Muscle of leg (tissue), 11 donors: ENCODE data around the gene SLC1A2. TPM values are rescaled to one million over a fixed set of nuclear protein-coding genes. Genes with fewer than 3 reads are reported as not detected.

Experiments used
- DNase-seq: peaks from one replicate; pipeline ENCODE4 v3.0.0; 2013
- H3K27ac ChIP-seq: one replicate; pipeline ENCODE4 v1.5.1; 2013; ENCODE audit warnings: mild to moderate bottlenecking, low read length, control low read depth
- H3K27me3 ChIP-seq: one replicate; pipeline ENCODE4 v1.6.1; 2013; ENCODE audit warnings: low read length; ENCODE audit not compliant: control insufficient read depth, insufficient read depth
- H3K36me3 ChIP-seq: one replicate; pipeline ENCODE4 v1.6.1; 2013; ENCODE audit warnings: low read length; ENCODE audit not compliant: control insufficient read depth, insufficient read depth
- H3K4me1 ChIP-seq: one replicate; pipeline ENCODE4 v1.6.1; 2013; ENCODE audit warnings: low read length; ENCODE audit not compliant: control insufficient read depth, insufficient read depth
- H3K4me3 ChIP-seq: one replicate; pipeline ENCODE4 v1.5.1; 2013; ENCODE audit warnings: low read length, control low read depth
- H3K9me3 ChIP-seq: replicated peaks from 2 replicates; pipeline ENCODE4 v1.6.1; 2013; ENCODE audit warnings: low read depth, low read length; ENCODE audit not compliant: control insufficient read depth
- WGBS: methylation state at CpG from one replicate; pipeline ENCODE4 v1.1.5; 2013; ENCODE audit warnings: missing lambda C conversion rate; ENCODE audit not compliant: insufficient coverage; 5-methylcytosine and 5-hydroxymethylcytosine counted together
- polyA plus RNA-seq, 8 donors: library from polyadenylated mRNA; unstranded; fragments of 120-200 nt; gene quantifications; one replicate each; pipeline versions ENCODE4 v1.2.1 to v1.2.3, GENCODE V29; 2013; ENCODE audit warnings: inconsistent platforms in 1 of 8, low replicate concordance in 1 of 8; ENCODE audit not compliant: insufficient read length in 8 of 8, insufficient read depth in 1 of 8
- total RNA-seq: library from RNA; stranded (reverse); fragments of 120-200 nt; gene quantifications from one replicate; pipeline ENCODE4 v1.2.4, GENCODE V29; 2013

Gene SLC1A2
- total and polyA plus RNA-seq, 9 donors: 0.43 to 1.6 (median 1.0) TPM

DNA sequence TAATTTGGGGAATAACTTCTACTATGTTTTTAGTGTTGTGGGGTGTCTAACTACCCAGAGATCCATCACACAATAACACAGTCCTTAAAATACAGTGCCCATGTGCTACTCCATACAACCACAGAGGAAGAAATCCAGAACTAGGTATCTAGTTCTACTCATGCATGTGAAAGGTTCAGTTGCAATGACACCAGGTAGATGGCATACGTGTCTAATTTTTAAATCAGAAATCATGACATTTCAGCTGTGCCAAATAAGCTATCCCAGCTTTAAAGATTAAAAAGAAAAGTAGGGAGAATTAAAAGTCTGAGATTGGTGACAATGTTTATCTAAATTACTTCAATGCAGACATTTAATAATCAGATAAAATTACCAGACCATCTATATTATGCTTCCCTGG, 158.2 kb downstream of the SLC1A2 start:
- H3K27me3 ChIP-seq: no peaks in the 10 kb centered on the region
- no peak overlapping the region for H3K4me3 ChIP-seq
- no peaks in the 10 kb centered on the region for H3K36me3 ChIP-seq
- WGBS: no CpG with 5 or more reads among the region's 1 CpG
- no peak for DNase-seq
- H3K4me1 ChIP-seq: no peaks in the 10 kb centered on the region
- H3K9me3 ChIP-seq: no peaks in the 10 kb centered on the region
- no peak overlapping the region for H3K27ac ChIP-seq

DNA sequence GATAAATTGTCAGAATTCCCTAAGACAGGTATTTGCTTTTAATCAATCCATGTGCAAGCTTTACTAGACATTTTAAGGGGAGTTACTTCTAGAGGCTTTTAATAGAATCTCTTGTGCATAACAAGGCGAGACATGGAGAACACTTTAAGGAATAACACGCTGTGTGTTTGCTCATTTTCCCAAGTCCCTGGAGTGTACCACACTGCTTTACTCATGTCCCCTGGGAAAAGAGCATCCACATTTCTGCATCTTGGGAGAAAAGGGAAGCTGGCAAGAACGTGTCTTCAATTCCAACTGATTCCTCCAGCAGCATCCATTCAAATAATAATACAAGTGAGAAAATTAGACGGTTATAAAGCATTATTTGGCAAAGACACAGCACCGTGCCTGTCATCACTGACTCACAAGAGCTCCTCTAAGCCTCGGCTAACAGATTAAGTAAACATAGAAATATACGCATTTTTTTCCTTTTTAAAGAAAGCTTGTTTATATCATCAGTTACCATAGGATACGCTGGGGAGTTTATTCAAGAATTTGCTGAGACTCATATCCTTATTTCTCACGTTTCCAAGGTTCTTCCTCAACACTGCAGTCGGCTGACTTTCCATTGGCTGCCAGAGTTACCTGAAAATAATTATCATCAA, 158.9 kb downstream of the SLC1A2 start:
- 90% methylated on average over 2 of the region's 10 CpGs for WGBS
- Histone ChIP-seq H3K36me3 (no peaks in the 10 kb centered on the region), H3K9me3 (no peaks in the 10 kb centered on the region), H3K4me3 (no peak overlapping the region), H3K27ac (no peak overlapping the region), H3K4me1 (no peaks in the 10 kb centered on the region), H3K27me3 (no peaks in the 10 kb centered on the region)
- peak; percentile 53 for DNase-seq

DNA sequence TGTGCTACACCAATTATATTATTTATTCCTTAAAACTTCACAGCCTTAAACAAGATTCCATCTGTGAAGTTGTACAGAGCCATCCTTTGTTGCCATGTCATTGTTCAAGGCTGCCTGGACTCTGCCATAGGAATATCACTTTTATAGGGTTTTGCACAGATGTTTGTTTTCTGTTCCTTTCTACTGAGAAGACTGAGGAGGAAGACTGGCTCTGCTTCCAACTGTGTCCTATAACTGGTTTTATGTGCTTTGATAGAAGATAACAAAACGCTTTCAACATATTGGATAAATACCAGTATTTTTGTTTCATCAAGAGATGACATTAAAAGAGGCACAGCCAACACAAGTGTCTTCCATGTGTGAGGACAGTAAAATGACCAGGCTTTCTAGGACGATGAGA, 159.8 kb downstream of the SLC1A2 start:
- Histone ChIP-seq H3K36me3 (no peaks in the 10 kb centered on the region), H3K27ac (no peak overlapping the region), H3K4me3 (no peak overlapping the region), H3K4me1 (no peaks in the 10 kb centered on the region), H3K9me3 (no peaks in the 10 kb centered on the region), H3K27me3 (no peaks in the 10 kb centered on the region)
- WGBS: no CpG with 5 or more reads among the region's 2 CpGs
- no peak for DNase-seq

DNA sequence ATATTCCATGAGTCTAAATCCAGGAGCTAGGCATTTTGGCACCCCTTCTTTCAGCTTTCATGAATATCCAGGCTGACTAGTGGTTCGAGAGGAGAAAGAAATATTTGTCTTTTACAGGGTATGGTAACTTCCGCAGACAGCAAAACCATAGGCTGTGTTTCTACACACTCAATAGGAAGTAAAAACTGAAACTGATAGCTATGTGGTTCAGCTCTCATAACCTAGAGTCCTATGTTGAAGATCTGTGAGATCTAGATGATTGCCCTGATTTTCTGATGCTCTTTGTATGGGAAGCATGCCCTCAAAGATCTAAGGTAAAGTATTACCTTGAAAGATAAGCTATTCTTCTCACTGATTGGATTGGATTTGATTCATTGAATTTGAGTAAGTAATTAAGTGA, 162.1 kb downstream of the SLC1A2 start:
- no peaks in the 10 kb centered on the region for H3K4me1 ChIP-seq
- H3K27ac ChIP-seq: no peak overlapping the region
- H3K4me3 ChIP-seq: no peak overlapping the region
- no peaks in the 10 kb centered on the region for H3K9me3 ChIP-seq
- H3K27me3 ChIP-seq: no peaks in the 10 kb centered on the region
- no CpG with 5 or more reads among the region's 2 CpGs for WGBS
- no peak for DNase-seq
- H3K36me3 ChIP-seq: no peaks in the 10 kb centered on the region

DNA sequence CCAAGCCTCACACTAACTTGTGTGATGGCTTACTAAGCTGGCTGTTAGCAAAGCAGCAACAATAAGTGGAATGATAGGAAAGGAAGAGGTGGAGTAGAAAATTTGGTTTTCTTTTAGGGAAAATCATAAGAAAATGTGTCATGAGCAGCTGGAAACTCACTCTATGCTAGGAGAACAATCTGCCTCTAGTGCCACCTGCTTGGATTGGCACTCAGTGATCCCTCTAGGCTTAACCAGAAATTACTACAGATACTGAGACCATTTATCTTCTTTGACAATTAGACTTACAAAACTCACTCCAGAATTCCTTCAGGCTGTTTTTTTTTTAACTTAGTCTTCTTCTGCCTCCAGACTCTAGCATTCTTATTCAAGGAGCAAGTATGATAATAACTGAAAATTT, 163.1 kb downstream of the SLC1A2 start:
- Histone ChIP-seq H3K4me3 (no peak overlapping the region), H3K36me3 (no peaks in the 10 kb centered on the region), H3K4me1 (no peaks in the 10 kb centered on the region), H3K27ac (no peak overlapping the region), H3K27me3 (no peaks in the 10 kb centered on the region), H3K9me3 (no peaks in the 10 kb centered on the region)
- no peak for DNase-seq

DNA sequence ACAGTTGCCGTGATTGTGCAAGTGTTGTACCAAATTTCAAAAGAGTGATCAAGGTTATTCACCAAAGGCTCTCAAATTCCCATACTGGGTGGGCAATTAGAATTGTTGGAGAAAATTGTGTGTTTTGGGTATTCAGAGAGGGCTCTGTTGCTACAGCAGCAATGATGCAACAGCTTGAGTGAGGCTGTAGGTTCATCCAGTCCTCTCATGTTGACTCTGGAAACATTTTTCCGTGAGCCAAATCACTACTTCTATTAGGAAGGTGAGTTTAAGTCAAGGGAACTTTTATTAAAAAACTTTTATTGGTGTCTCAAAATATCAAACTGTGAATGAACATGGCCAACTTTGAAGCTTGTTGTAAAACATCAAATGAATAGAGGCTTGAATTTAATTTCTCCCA, 163.8 kb downstream of the SLC1A2 start:
- H3K4me3 ChIP-seq: no peak overlapping the region
- WGBS: 100% methylated on average over 1 of the region's 2 CpGs
- no peaks in the 10 kb centered on the region for H3K9me3 ChIP-seq
- no peaks in the 10 kb centered on the region for H3K27me3 ChIP-seq
- H3K36me3 ChIP-seq: no peaks in the 10 kb centered on the region
- DNase-seq: no peak
- no peaks in the 10 kb centered on the region for H3K4me1 ChIP-seq
- H3K27ac ChIP-seq: no peak overlapping the region

DNA sequence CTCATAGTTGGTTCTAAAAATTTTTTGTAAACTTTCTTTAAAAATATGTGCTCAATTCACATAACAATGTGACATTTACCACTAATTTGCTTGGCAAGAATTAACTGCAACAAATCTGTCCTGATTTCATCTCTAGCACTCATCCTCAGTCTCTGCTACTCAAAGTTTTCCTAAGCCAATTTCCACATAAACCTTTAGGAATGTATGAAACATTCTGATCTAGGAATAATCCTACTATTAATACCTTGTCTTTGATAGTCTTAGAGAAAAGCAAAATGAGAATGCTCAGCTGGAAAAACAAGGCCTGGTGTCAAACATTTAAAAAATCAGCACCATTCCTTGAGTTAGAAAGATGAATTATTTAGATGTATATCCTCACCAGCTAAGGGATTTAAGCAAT, 166.1 kb downstream of the SLC1A2 start:
- Histone ChIP-seq H3K36me3 (no peaks in the 10 kb centered on the region), H3K9me3 (peaks cover 3% of the 10 kb centered on the region), H3K27ac (no peak overlapping the region), H3K4me1 (no peaks in the 10 kb centered on the region), H3K4me3 (no peak overlapping the region), H3K27me3 (no peaks in the 10 kb centered on the region)
- peak; percentile 37 for DNase-seq

DNA sequence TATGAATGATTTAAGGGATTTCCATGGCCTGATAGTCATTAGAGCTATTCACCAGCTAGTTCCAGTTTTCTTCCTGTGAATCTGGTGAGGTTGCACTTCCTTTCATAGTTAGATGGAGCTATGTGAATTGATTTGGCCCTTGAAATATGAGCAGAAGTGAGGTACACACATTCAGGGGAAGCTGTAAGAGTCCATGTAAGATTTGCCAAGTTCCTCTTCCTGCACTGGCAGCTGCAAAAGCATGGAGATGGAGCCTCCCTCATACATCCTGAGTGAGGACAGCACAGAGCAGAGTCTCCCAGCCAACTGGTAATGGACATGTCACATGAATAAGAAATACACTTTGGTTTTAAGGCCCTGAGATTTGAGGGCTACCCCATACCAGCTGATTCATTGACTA, 168.7 kb downstream of the SLC1A2 start:
- H3K4me1 ChIP-seq: no peaks in the 10 kb centered on the region
- H3K36me3 ChIP-seq: no peaks in the 10 kb centered on the region
- H3K4me3 ChIP-seq: no peak overlapping the region
- peak; percentile 51 for DNase-seq
- H3K27ac ChIP-seq: no peak overlapping the region
- H3K9me3 ChIP-seq: peaks cover 3% of the 10 kb centered on the region
- no peaks in the 10 kb centered on the region for H3K27me3 ChIP-seq

DNA sequence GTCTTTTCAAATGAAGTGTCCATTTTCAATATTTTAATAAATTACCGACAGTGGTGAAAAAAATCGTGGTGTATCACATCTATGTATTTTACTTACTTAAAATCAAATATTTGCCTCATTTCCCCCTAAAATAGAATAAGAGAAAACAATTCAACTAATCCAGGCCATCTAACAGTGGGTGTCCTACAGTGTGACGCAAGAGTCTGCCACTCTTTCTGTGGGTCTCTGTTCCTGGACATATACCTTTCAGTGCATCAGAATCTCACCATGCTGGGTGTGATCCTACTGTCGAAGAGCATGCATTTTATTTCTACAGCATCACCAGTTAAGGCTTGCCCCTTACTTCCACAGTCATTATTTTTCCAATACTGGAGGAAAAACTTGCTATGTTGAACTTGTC, 169.2 kb downstream of the SLC1A2 start:
- Histone ChIP-seq H3K27me3 (no peaks in the 10 kb centered on the region), H3K4me3 (no peak overlapping the region), H3K36me3 (no peaks in the 10 kb centered on the region), H3K4me1 (no peaks in the 10 kb centered on the region), H3K27ac (no peak overlapping the region), H3K9me3 (peaks cover 3% of the 10 kb centered on the region)
- WGBS: 100% methylated on average over 3 of the region's 4 CpGs
- DNase-seq: no peak

DNA sequence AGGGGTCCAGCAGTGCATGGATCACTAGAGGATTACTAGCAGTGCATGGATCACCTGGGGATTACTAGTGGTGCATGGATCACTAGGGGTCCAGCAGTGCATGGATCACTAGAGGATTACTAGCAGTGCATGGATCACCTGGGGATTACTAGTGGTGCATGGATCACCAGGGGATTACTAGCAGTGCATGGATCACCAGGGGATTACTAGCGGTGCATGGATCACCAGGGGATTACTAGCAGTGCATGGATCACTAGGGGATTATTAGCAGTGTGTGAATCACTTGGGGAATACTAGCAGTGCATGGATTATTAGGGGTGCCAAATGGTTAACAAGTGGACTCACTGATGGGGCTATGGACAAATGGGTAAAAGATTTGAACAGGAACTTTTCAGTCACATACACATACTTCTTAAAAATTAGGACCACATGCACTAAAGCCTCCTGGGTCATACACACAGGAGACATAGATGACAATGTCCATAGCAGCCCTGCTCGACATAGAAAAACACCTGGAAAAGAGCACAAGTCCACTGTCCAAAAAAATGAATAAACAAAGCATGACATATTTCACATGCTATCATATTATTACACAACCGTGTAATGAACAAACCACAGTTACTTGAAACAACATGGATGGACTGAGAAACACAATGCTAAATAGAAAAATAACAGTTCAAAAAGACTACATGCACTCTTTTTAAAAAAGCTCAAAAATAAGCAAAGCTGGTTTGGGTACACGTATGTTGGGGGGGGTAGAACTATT, 170.6 kb downstream of the SLC1A2 start:
- 38% methylated on average over 1 of the region's 4 CpGs for WGBS
- Histone ChIP-seq H3K27ac (no peak overlapping the region), H3K36me3 (no peaks in the 10 kb centered on the region), H3K27me3 (no peaks in the 10 kb centered on the region), H3K9me3 (peaks cover 3% of the 10 kb centered on the region), H3K4me1 (no peaks in the 10 kb centered on the region), H3K4me3 (no peak overlapping the region)
- DNase-seq: no peak

DNA sequence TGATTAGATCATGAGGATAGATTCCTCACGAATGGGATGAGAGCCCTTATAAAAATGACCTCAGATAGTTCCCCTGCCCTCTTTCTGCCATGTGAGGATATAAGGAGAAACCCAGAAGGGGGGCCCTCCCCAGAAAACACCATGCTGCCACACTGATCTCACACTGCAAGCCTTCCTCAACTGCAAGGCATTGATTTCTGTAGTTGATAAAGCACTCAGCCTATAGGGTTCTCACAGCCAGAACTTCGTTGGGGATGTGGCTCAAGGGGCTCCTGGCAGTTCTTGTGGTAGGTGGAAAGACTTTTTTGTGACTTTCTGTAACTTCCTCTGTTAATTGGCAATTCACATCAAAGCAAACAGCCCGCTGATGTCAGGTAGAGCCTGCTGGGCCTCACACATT, 171.5 kb downstream of the SLC1A2 start:
- 40% methylated on average over 1 of the region's 3 CpGs for WGBS
- no peaks in the 10 kb centered on the region for H3K27me3 ChIP-seq
- H3K9me3 ChIP-seq: peaks cover 3% of the 10 kb centered on the region
- H3K27ac ChIP-seq: peak overlapping the region; percentile 24
- H3K36me3 ChIP-seq: no peaks in the 10 kb centered on the region
- no peak for DNase-seq
- H3K4me3 ChIP-seq: no peak overlapping the region
- no peaks in the 10 kb centered on the region for H3K4me1 ChIP-seq
